NOMO-1 treated with dmso at 0.1 percent for 144 hours (cell line): ENCODE data around the gene PFKM.
"Not testable (repeated sequence)": the region's sequence is repeated elsewhere in the genome, so short reads cannot be mapped to it uniquely, and the experiment has no call there.

Experiments
- DNase-seq: peaks from one replicate; lab custom pipeline; 2025; ENCODE audit not compliant: unreplicated experiment; lab: John Stamatoyannopoulos, UW

Gene PFKM

DNA sequence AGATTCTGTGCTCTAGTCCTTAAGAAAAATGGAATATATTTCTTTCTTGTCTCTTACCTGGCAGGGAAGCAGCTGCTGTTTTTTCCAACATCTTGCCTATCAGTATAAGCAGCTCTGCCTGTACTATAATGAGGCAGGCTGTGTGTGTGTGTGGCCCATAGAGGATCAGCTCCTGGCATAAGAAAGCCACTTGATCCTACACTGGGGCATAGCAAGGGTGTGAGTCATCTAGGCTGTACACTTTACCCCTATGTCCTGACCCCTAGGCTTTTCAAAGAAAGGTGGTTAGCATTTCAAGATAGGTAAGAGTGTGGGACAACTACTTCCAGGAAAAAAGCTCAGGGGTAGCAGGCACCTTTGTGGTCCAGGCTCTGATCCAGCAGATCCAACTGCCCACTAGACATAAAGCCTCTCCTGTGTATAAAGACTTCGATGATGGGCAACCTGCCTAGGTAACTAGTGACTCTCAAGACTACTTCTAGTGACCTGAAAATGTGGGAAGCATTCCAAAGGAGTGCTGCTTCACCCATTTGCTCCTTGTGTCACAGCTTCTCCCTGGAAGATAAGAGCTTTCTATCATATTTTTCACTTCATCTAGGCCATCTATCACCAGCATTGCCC is 8.4 kb upstream of the PFKM start:
- no peak for DNase-seq

DNA sequence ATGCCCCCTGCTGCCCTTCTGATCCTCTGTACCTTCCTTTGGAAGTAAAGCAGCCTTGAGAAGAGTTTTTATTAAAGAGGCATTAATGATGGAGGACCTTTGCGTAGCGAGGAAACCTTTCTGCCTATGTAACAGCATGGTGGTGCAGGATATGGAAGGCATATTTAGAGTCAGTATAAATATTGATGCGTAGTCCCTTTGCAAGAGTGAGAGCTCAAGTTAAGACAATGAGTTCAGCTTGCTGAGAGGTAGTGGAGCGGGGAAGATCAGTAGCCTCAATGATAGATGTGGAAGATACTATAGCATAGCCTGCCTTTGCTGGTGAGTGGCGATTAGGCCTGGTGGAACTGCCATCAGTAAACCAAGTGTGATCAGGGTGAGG is 7.9 kb upstream of the PFKM start:
- DNase-seq = not testable (repeated sequence)

DNA sequence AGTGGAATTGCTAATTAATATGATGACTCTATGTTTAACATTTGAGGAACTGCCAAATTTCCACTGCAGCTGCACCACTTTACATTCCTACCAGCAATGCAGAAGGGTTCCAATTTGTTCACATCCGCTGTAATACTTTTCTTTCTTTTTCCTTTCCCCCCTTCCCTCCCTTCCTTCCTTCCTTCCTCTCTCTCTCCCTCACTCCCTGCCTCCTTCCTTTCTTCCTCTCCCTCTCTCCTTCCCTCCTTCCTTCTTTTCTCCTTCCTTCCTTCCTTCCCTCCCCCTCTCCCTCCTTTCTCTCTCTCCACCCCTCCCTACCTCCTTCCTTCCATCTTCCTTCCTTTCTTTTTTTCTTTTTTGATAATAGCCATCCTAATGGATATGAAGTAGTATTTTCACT is 3.2 kb upstream of the PFKM start:
- no peak for DNase-seq

DNA sequence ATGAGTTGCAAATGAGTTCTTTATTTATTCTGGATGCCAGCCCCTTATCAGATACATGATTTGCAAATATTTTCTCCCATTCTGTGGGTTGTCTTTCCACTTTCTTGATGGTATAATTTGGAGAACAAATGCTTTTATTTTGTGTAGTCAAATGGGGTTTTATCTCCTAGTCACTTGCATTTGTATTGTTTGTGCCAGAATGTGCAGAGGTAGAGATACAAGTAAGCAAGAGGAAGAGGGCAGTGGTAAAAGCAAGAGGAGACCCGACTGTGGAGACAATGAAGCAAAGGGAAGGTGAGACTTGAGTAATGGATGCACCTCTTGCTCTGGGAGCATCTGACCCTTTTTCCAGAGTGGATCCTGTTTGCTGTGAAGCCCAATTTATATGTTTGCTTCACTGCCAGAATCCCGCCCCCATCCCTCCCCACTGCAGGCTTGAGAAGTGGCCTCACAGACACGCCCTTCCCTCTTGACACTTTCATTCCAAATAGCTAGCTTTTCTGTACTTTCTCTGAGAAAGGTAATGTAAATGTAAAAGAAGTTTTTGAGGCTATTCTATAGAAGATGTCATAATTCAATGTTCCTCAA is 786 bp upstream of the PFKM start:
- DNase-seq = no peak

DNA sequence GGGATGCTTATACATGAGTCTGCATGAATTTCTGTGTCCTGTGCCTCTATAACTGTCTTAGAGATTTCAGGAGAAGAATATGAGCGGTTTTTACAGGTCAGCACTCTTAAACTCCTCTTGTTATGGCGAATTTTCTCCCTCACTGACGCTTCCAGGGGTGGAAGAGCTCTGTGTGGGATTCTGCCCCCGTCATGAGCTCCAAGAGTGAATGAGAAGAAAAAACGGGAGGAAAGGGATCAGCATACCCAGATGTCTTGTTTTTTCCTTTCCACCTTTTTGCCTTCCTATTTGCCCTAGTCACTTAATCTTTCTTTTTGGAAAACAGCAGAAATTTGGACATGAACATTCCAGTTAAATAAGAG is 651 bp downstream of the PFKM start:
- DNase-seq = no peak

DNA sequence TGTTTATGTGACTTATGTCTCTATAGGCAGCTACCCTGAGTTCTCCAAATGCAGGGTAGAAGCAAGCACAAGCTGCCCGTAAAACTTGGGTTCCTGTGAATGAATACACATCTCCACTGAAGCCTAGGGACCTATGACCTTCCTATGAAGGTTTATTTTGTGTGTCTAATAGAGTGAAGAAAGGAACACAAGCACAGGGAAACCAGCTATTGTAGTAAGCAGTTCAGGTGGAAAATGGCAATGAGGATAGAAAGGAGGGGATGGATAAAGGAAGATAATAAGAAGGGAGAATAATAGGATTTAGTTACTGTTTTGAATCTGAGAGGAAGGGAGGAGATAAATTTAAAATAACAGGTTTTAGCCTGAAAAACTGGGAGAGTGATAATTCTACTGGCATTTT is 2.4 kb downstream of the PFKM start:
- DNase-seq = no peak

DNA sequence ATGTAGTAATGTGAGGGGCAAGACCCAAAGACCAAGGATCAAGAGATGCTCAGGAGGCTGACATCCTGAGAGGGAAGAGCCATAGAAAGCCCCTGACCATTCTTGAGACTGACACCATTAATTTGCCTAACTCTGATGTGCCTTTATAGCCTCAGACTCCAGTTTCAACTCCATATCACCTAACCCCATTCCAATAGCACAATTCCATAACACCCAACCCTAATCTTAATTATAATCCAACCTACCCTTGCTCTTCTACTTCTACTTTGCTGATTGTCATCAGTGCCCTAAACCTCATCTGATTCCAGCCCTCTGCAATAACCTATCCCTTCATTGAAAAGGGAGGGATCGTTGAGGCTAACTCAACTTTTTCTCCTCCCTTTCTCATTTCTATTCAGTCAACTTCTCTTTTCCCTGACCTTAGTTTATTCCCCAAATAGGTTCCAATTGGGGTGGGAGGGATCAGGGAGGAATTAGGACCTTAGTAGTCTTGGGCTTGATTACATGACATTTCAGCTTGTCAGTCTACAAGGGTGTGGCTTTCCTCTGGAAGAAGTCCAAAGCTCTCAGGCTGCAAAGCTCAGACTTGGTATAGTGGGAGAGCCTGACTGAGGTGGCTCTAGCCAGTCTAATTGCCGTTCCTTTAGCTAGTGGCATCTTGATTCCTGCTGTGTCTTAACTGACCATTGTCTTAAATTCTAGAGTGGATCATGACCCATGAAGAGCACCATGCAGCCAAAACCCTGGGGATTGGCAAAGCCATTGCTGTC is 3.1 kb downstream of the PFKM start:
- DNase-seq = no peak

DNA sequence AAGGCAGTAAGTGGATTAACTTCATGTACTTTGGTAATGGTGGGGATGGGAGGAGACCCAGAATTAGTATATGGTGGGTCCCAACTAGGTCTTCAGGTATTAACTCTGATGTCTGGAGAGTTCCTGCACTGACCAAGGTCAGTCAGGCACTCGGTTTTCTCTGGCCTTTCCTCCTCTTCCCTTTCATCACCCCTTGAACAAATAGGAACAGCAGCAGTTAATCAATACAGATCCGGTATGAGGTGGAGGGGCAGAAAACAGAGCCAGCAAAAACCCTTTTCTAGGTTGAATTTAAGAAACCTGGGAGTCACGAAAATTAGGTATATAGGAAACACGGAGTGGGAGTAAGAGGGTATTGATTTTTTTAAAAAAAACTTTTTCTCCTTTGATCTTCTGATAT is 4.0 kb downstream of the PFKM start:
- DNase-seq = no peak

DNA sequence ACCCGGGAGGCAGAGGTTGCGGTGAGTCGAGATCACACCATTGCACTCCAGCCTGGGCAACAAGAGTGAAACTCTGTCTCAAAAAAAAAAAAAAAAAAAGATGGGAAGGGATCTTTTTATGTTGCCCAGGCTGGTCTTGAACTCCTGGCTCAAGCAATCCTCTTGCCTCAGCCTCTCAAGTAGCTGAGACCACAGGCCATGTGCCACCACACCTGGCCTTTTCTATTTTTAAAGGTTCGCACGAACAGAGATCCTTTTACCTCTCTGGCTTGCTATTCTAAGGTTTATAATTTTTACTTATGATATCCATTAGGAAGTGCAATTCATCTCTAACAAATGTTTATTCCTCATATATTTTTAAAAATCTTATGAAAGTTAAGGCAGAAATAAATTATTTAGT is 6.4 kb downstream of the PFKM start:
- not testable (repeated sequence) for DNase-seq

DNA sequence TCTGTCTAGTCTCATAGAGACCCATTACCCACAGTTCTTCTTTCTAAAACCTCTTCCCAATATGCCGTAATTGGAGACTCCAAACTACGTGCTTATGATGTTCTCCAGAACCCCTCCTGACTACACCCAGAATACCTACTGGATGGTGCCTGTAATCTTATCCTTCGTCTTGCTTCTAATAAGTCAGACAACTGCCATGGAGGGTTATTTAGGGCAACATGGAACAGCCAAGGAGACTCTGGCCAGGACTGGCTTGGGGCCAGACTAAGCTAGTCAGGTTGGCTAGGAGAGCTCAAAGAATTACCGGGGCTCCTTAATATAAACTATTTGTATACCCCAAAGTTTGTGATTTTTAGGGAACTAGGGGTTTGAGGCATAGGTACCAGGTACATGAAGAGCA is 6.8 kb downstream of the PFKM start:
- no peak for DNase-seq

DNA sequence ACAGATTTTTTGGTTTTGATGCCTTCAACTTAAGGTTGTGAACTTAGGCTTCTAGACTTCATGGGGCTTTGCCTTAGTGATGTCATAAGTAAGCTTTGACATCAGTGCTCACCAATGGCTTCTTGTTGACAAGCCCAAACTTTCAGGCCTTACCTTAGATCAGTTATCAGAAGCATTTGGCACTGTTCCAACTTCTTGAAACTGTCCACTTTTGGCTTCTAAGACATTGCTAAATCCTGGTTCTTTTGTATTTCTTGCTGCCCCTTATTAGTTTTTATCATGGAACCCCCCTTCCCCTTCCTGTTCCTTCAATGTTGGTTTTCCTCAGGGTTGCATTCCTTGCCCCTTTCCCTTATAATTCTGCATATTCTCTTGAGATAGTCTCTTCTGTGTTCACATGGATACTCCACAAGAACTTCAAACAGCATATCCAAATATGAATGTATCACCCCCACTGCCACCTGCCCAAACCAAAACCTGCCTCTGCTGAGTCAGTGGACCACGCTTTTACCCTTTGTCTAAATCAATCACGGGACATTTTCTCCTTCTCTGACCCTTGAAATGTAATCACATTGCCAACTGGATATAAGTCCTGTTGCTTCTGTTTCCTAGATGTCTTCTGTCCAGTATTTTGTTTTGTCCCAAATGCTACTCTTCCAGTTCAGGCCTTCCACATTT is 7.9 kb downstream of the PFKM start:
- DNase-seq = no peak

DNA sequence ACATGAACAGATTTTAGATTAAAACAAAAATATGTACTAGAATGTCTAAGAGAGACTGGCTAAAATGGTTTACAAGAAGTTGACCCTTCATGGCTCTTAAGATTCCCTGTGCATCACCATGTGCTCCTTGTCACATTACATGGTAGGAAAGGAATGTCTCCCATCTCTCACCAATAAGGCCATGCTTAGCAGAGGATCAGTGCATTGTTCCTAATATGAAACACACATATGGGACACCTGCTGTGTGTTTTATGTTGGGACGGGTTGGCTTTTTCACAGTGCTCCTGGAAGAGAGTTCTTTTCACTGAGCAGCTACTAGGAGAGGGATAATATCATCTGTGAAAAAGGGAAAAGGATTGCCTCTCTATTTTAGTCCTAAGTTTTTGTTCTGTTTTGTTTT is 9.6 kb downstream of the PFKM start:
- no peak for DNase-seq

DNA sequence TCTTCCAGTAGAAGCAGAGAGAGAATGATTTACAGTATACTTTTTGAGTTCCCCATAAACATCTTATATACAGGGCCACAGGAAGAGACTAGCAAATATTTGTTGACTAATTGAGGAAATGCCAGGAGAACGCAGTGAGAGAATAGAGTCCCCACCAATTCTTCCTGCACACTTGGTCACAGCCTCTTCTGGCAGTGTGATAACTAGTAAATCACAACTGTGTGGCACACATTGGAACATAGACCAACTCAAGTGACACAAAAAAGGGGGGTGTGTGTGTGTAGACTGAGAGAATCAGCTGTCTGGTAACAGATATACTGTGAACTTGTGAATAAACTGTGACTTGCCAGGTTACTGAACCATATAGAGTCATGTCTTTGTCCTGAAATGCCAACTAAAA is 10.2 kb downstream of the PFKM start:
- no peak for DNase-seq

DNA sequence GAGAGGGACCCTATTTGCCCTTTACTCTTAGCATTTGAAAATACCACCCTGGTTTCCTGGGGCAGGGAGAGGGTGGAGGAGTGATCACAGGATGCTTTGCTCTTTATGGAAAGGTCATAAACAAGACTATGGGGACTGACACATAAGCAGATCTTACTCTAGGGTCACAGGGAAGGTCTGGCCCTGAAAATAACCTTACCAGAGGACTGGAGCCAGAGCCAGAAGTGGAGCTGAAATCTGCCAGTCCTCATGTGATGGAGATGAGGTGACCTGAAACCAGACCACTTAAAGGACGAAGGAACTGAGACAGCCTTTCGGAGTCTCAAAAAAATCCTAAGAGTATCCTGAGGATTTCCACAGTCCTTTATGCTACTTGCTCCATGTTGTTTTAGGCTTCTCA is 12.4 kb downstream of the PFKM start:
- DNase-seq = no peak

DNA sequence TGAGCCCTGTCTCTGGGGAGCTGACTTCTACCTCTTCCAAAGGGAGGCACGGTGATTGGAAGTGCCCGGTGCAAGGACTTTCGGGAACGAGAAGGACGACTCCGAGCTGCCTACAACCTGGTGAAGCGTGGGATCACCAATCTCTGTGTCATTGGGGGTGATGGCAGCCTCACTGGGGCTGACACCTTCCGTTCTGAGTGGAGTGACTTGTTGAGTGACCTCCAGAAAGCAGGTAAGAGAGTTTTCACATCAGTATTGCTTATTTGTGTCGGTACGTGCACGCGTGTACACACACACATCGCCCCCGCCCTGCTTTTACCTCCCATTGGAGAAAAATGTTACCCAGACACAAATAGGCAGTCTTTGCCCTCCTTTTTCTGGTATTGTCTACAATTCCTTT is 13.7 kb downstream of the PFKM start:
- DNase-seq = no peak

DNA sequence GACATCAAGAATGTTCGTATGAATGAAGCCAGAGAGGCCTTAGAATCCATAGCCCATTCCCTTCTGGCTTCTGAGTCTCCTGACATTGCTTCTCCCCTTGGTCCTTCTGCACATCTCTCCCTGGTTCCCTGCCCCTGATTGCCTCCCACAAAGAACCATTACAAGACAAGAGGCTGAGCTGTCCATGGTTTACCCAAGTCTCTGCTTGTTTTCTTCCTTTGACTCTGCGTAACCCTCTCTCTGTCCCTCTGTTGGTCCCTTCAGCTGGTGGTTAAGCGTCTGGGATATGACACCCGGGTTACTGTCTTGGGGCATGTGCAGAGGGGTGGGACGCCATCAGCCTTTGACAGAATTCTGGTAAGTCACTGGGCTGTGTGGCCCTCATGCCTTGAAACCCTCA is 15.9 kb downstream of the PFKM start:
- DNase-seq = no peak

DNA sequence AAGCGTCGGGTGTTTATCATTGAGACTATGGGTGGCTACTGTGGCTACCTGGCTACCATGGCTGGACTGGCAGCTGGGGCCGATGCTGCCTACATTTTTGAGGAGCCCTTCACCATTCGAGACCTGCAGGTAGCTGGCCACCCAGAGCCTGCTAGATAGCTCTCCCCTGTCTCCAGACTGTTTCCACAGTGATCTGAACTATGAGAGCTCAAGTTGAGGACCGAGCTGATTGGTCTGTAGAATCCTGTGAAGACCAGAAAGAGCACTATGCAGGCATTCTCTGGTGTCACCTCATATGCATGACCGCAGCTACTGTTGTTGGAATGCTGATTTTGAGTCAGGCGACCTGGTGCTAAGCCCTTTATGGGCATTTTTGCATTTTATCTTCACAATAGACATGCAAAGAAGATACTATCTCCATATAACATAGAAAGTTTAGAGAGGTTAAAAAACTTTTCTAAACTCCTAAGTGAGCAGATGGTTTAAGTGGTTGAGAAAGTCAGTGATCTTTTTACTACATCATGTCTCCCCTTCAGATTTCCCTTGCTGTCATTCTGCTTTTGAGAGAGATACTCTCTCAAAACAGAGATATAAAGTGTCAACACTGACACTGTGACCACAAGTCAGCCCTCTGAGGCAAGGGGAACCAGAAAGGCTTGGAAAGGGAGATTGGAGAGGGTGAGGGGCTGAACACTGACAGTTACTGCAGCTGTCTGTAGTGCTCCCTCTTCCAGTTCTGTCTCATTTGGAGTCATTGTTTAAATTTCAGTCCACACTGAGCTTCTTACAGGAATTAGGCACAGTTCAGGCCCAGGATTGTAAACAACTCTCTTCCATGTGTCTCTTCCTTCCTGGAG is 23.9 kb downstream of the PFKM start:
- DNase-seq = no peak

DNA sequence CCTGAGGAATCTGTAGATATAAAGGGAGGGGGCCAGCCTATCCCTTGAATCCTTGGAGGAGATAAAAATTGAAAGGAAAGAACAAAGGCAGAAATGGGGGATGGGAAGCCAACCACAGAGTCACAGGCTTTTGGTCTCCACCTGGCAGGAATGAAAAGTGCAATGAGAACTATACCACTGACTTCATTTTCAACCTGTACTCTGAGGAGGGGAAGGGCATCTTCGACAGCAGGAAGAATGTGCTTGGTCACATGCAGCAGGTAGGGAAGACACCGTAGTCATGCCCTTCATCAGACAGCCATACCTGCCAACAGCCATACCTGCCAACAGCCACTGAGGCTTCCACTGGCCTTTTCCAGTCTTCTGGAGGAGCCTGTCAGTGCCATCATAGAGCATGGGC is 24.7 kb downstream of the PFKM start:
- no peak for DNase-seq

DNA sequence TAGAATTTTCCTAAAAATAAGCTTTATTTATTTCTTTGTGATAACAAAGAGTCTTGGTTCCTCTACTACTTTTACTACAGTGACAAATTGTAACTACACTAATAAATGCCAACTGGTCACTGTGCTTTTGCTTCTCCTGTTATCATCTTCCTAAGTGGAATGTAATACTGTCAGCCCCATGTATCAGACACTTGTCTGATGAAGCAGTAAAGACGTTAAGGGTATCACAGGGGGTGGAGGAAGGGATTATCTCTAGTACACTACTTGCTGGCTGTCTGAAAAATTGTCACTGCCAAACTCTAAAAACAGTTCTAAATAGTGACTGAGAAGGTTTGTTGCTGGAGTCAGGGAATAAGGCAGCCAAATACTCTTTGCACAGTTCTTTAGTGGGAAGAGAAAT is 26.8 kb downstream of the PFKM start:
- no peak for DNase-seq

DNA sequence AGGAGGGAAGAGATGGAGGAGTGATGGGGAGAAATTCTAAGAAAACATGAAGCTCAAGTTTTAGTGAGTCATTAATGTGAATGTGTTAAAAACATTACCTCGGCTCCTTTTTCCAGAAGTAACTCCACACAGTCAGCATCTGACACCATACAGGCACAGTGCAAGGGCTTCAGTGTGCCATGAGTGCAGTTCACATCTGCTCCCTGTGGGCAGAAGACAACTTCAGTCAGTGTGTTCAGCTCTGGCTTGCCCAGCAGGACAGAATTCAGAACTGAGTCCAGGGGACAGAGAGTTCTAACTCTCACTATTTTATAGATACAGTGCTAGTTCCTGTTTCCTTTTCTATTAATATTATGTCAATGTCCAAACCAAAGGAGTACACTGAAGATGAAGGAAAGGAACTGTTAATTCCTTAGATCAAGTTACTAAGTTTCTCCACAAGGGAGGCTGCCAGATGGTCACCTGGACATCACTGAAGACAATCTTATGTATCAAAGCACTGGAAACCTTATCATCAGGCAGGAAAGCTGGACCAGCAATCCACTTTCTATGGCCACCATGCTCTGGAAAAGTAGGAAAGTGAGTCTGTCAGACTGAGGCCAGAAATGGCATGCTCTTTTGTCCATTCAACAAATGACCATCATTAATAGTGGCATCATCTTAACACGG is 32.1 kb downstream of the PFKM start:
- no peak for DNase-seq

DNA sequence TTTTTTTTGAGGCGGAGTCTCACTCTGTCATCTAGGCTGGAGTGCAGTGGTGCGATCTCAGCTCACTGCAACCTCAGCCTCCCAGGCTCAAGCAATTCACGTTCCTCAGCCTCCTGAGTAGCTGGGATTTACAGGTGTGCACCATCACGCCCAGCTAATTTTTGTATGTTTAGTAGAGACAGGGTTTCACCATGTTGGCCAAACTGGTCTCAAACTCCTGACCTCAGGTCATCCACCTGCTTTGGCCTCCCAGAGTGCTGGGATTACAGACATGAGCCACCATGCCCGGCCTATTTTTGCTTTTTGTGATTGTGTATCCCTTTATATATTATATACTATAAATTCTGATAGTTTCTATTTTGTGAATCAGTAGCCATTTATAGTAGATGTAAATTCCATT is 36.6 kb downstream of the PFKM start:
- not testable (repeated sequence) for DNase-seq
